Stimulated activated CD8-positive, alpha-beta memory T cell treated with anti-CD3 and anti-CD28 coated beads, Interleukin-7, amount 100 ng/mL, for 1 hour (primary cell): ENCODE data around the gene MEMO1.
"Not testable (repeated sequence)": the region's sequence is repeated elsewhere in the genome, so short reads cannot be mapped to it uniquely, and the experiment has no call there.

ENCODE experiments used
- DNase-seq, 2 donors: peaks; one replicate each; pipeline ENCODE4 v3.0.0-alpha.2; 2020; ENCODE audit warnings: low read depth in 2 of 2

MEMO1 gene

GRCh38 chr2:31907491-31907890 lies 103.3 kb downstream of the MEMO1 start:
- DNase-seq, result not testable (repeated sequence)

- DNase-seq, result no peak
Measured at GRCh38 chr2:31903109-31903780, 107.6 kb downstream of the MEMO1 start.

- DNase-seq, result no peak
Measured at GRCh38 chr2:31901900-31902299, 108.9 kb downstream of the MEMO1 start.

- DNase-seq, result not testable (repeated sequence)
Measured at GRCh38 chr2:31900156-31900555, 110.7 kb downstream of the MEMO1 start.

- not testable (repeated sequence) for DNase-seq
Measured at GRCh38 chr2:31898346-31898745, 112.5 kb downstream of the MEMO1 start.

- DNase-seq, result not testable (repeated sequence)
Measured at GRCh38 chr2:31897340-31897739, 113.5 kb downstream of the MEMO1 start.

GRCh38 chr2:31896293-31896692 lies 114.5 kb downstream of the MEMO1 start:
- no peak for DNase-seq

- no peak for DNase-seq
Measured at GRCh38 chr2:31894656-31895055, 116.2 kb downstream of the MEMO1 start.

GRCh38 chr2:31893094-31893493 lies 117.7 kb downstream of the MEMO1 start:
- DNase-seq, result no peak

GRCh38 chr2:31889044-31889443 lies 121.8 kb downstream of the MEMO1 start:
- no peak for DNase-seq

GRCh38 chr2:31888550-31888949 lies 122.3 kb downstream of the MEMO1 start:
- no peak for DNase-seq

GRCh38 chr2:31886700-31887099 lies 124.1 kb downstream of the MEMO1 start:
- DNase-seq, result no peak

GRCh38 chr2:31877008-31877407 lies 133.8 kb downstream of the MEMO1 start:
- DNase-seq, result no peak

- no peak for DNase-seq
Measured at GRCh38 chr2:31874071-31874470, 136.7 kb downstream of the MEMO1 start.

- DNase-seq, result no peak
Measured at GRCh38 chr2:31865215-31865614, 145.6 kb downstream of the MEMO1 start.

GRCh38 chr2:31863867-31864266 lies 146.9 kb downstream of the MEMO1 start:
- DNase-seq, result no peak

GRCh38 chr2:31863015-31863656 lies 147.7 kb downstream of the MEMO1 start:
- not testable (repeated sequence) for DNase-seq

GRCh38 chr2:31859959-31860358 lies 150.8 kb downstream of the MEMO1 start:
- DNase-seq, result no peak

- DNase-seq, result no peak
Measured at GRCh38 chr2:31853521-31853920, 157.3 kb downstream of the MEMO1 start.

GRCh38 chr2:31842150-31842549 lies 168.7 kb downstream of the MEMO1 start:
- not testable (repeated sequence) for DNase-seq

GRCh38 chr2:31835450-31835849 lies 175.4 kb downstream of the MEMO1 start:
- DNase-seq, result no peak

GRCh38 chr2:31832363-31832762 lies 178.4 kb downstream of the MEMO1 start:
- no peak for DNase-seq

GRCh38 chr2:31831585-31831984 lies 179.2 kb downstream of the MEMO1 start:
- DNase-seq, result no peak

- DNase-seq, result no peak
Measured at GRCh38 chr2:31828891-31829290, 181.9 kb downstream of the MEMO1 start.
